Memory B cell (primary cell): Measurements from ENCODE around the gene REXO5.
"Not testable (repeated sequence)": the region's sequence is repeated elsewhere in the genome, so short reads cannot be mapped to it uniquely, and the experiment has no call there.

Experiments used
- ATAC-seq: fragments of 150-1000 bp; cut with Tn5 transposase; 2 replicates; pipeline ENCODE4 v1.10.0; 2021; ENCODE audit warnings: low read depth, mild to moderate bottlenecking, moderate library complexity
- DNase-seq, 2 donors: peaks; one replicate each; pipeline ENCODE4 v3.0.0; 2022; ENCODE audit warnings: low spot score in 2 of 2
- H3K27ac Mint-ChIP-seq: one replicate; pipeline ENCODE4 v1.8.0; 2022; ENCODE audit warnings: mild to moderate bottlenecking, moderate library complexity, mixed read lengths
- H3K27me3 Mint-ChIP-seq: one replicate; pipeline ENCODE4 v1.8.0; 2022; ENCODE audit warnings: mixed read lengths
- H3K36me3 Mint-ChIP-seq: one replicate; pipeline ENCODE4 v1.8.0; 2022; ENCODE audit warnings: mild to moderate bottlenecking, mixed read lengths
- H3K4me1 Mint-ChIP-seq: one replicate; pipeline ENCODE4 v1.8.0; 2022; ENCODE audit warnings: mixed read lengths
- H3K4me3 Mint-ChIP-seq: one replicate; pipeline ENCODE4 v1.8.0; 2022; ENCODE audit warnings: mild to moderate bottlenecking, moderate library complexity, mixed read lengths
- H3K9me3 Mint-ChIP-seq: one replicate; pipeline ENCODE4 v1.8.0; 2022; ENCODE audit warnings: mixed read lengths

REXO5 gene

DNA sequence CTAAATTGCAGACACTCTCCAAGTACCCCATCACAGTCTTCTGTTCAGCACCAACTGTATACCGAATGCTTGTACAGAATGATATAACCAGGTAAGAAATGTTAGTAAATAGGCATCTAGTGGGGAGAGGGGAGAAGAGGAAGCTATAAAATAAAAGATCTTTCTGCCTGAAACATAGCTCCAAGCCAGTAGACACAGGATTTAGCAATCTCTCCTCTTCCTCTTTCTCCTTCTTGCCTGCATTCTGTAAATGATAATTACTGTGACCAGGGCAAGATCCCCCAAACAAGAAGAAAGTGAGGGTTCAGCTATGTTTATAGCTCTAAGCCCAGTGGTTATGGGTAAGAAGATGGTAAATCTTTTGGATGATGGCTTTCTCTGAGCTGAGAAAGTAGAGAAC lies 24.6 kb upstream of the REXO5 start:
- no peaks in the 10 kb centered on the region for H3K4me1 Mint-ChIP-seq
- H3K36me3 Mint-ChIP-seq = no peaks in the 10 kb centered on the region
- H3K27ac Mint-ChIP-seq = peak overlapping the region; percentile 20
- no peaks in the 10 kb centered on the region for H3K27me3 Mint-ChIP-seq
- no peak overlapping the region for H3K4me3 Mint-ChIP-seq
- H3K9me3 Mint-ChIP-seq = no peaks in the 10 kb centered on the region
- no peak for DNase-seq
- no peak for ATAC-seq

DNA sequence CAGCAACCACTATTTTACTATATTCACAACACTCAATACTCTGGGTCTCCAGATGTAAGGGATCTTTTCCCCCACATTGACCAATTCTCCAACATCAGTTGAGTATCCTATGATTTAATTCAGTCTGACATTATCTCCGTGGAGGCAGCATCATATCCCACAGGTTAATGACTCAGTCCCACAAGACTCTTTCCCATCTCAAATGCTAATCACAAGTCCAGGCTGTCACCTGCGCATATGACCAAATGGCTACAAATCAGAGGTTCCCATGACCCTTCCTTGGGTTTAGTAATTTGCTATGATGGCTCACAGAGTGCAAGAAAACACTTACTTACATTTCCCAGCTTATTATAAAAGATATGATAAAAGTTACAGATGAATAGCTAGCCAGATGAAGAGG lies 23.9 kb upstream of the REXO5 start:
- no peak overlapping the region for H3K27ac Mint-ChIP-seq
- H3K36me3 Mint-ChIP-seq = no peaks in the 10 kb centered on the region
- H3K27me3 Mint-ChIP-seq = no peaks in the 10 kb centered on the region
- no peak for DNase-seq
- no peak for ATAC-seq
- no peaks in the 10 kb centered on the region for H3K4me1 Mint-ChIP-seq
- no peak overlapping the region for H3K4me3 Mint-ChIP-seq
- no peaks in the 10 kb centered on the region for H3K9me3 Mint-ChIP-seq

DNA sequence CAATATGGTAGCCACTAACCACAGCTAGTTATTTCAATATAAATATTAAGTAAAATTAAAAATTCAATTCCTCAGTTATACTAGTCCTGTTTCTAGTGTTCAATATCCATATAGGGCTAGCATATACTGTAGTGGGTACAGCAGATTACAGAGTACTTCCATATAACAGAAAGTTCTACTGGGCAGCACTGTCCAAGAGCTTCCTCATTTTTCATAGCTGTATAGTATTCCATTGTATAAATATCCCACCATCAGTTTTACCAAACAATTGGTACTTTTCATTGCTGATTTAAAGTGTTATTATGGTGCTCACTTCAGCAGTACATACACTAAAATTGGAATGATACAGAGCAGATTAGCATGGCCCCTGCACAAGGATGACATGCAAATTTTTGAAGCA lies 22.1 kb upstream of the REXO5 start:
- H3K4me1 Mint-ChIP-seq = no peaks in the 10 kb centered on the region
- H3K4me3 Mint-ChIP-seq = no peak overlapping the region
- H3K27me3 Mint-ChIP-seq = no peaks in the 10 kb centered on the region
- ATAC-seq = no peak
- H3K9me3 Mint-ChIP-seq = no peaks in the 10 kb centered on the region
- H3K27ac Mint-ChIP-seq = no peak overlapping the region
- H3K36me3 Mint-ChIP-seq = no peaks in the 10 kb centered on the region
- DNase-seq = no peak

DNA sequence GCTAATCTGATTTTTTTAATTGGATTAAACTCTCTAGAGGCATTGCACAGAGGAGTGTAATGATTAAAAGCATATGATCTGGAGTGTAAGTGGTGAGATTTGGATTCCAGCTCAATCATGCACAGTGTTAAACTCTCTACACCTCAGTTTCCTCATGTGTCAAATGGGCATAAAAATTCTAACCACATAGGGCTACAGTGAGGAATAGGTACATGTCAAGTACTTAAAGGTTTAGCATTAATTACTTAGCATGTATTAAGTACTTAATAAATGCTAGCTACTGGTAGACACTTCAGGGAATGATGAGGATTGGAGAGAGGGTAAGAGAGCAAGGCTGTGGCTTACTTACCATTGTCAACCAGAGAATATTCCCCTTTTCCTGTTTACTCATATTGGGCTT lies 17.2 kb upstream of the REXO5 start:
- Mint-ChIP-seq H3K4me3 (no peak overlapping the region), H3K9me3 (no peaks in the 10 kb centered on the region), H3K4me1 (no peaks in the 10 kb centered on the region), H3K27ac (no peak overlapping the region), H3K27me3 (no peaks in the 10 kb centered on the region), H3K36me3 (no peaks in the 10 kb centered on the region)
- DNase-seq = no peak
- ATAC-seq = no peak

DNA sequence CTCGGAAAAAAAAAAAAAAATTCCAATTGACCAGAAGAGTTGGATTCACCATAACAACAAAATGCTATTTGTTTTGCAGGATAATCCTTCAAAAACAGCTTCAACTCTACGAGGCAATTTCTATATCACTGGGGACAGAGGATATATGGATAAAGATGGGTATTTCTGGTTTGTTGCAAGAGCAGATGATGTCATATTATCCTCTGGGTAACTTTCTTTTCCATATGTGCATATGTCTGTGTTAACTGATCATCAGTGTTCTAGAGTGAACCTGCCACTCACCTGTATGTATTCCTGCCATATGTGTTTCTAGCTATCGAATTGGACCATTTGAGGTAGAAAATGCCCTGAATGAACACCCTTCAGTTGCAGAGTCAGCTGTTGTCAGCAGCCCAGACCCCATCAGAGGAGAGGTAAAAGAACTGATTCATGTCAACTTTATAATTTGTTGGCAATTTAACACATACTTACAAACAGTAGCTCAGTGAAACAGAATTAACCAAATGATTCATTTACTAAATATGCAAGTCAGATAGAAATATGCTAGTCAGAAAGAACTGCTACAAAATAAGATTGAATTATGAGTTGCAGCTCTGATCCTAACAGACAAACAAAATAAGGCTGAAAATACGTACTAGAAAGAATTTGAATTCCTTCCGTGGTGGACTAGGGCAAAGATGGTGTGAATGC lies 14.3 kb upstream of the REXO5 start:
- H3K27me3 Mint-ChIP-seq = no peaks in the 10 kb centered on the region
- no peak overlapping the region for H3K27ac Mint-ChIP-seq
- ATAC-seq (no peak), DNase-seq (no peak)
- no peaks in the 10 kb centered on the region for H3K4me1 Mint-ChIP-seq
- no peaks in the 10 kb centered on the region for H3K36me3 Mint-ChIP-seq
- no peaks in the 10 kb centered on the region for H3K9me3 Mint-ChIP-seq
- no peak overlapping the region for H3K4me3 Mint-ChIP-seq

DNA sequence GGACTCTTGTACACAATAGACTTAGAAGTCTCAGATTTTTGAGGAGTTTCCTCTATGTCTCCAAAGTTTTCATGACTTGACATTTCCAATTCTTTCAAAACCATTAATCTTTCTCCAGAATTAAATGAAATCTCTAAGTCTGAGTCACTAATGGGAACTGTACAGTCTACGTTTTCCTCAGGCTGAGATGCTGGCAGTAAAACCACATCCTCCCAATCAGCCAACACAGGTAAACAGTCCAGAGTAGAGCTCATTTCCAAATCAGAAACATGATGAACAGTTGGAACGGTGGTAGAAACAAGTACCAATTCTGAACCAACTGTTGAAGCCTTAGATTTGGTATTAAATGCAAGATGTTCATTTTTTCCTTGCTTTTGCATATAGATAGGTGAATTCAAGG lies 8.0 kb upstream of the REXO5 start:
- H3K4me3 Mint-ChIP-seq = no peak overlapping the region
- no peaks in the 10 kb centered on the region for H3K27me3 Mint-ChIP-seq
- H3K9me3 Mint-ChIP-seq = no peaks in the 10 kb centered on the region
- H3K4me1 Mint-ChIP-seq = no peaks in the 10 kb centered on the region
- no peaks in the 10 kb centered on the region for H3K36me3 Mint-ChIP-seq
- ATAC-seq (no peak), DNase-seq (no peak)
- H3K27ac Mint-ChIP-seq = no peak overlapping the region

DNA sequence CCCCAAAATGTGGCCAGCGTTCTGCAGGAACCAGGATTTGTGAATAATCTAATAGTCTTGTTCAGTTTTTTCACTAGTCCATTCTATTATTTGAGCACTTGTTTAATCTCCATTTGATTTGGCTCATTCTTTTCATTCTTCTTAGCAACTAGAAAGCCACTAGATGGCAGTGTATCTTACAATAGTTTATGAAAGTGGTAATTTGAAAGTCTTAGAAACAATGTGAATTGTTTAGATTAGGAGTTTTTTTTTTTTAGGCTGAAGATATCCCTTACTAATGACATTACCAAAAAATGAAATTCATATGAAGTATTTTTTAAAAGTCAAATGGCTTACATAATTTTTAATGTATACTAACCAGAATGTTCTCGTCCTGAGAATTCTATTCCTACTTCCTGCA lies 6.7 kb upstream of the REXO5 start:
- DNase-seq (peak in 1 of 2 donors; percentile 21), ATAC-seq (no peak)
- Mint-ChIP-seq H3K36me3 (no peaks in the 10 kb centered on the region), H3K4me3 (no peak overlapping the region), H3K4me1 (no peaks in the 10 kb centered on the region), H3K27me3 (no peaks in the 10 kb centered on the region), H3K9me3 (no peaks in the 10 kb centered on the region), H3K27ac (no peak overlapping the region)

DNA sequence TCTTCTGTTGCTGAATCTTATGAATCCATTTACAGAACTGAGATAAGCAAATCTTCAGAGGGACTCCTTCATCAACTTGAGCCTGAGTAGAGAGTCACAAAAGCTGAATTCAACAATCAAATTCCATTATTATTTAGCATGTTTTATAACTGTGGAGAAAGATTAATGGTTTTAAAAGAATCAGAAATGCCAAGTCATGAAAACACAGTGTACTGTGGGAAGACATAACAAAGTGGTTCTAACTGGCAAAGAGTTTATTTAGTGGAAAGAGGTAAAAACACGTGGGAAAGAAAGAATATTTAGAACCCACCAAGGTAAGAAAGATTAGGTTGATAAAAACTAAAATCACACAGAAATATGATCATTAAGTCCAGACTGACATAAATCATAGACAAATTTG lies 5.0 kb upstream of the REXO5 start:
- Mint-ChIP-seq H3K4me1 (peaks cover 3% of the 10 kb centered on the region), H3K9me3 (no peaks in the 10 kb centered on the region), H3K4me3 (no peak overlapping the region), H3K27ac (no peak overlapping the region), H3K27me3 (no peaks in the 10 kb centered on the region), H3K36me3 (no peaks in the 10 kb centered on the region)
- ATAC-seq (no peak), DNase-seq (no peak)

DNA sequence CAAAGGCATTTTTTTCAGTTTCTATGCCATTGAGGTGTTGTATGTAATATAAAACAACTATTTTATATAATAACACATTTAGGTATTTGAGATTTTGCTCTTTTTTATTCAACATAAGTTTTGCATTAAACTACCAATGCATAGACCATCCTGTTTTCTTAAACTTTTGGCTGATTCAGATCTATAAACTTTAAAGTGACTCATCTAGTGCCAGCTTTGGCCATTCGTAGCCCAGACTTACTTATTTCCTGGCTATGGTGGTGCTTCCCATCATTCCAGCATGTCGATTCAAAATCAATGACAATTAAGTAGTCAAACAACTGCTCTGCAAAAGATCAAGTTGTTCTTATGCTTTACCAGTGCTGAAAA lies 3.2 kb upstream of the REXO5 start:
- Mint-ChIP-seq H3K27me3 (no peaks in the 10 kb centered on the region), H3K27ac (no peak overlapping the region), H3K4me3 (no peak overlapping the region), H3K4me1 (peaks cover 8% of the 10 kb centered on the region), H3K36me3 (no peaks in the 10 kb centered on the region), H3K9me3 (no peaks in the 10 kb centered on the region)
- DNase-seq (no peak), ATAC-seq (no peak)

DNA sequence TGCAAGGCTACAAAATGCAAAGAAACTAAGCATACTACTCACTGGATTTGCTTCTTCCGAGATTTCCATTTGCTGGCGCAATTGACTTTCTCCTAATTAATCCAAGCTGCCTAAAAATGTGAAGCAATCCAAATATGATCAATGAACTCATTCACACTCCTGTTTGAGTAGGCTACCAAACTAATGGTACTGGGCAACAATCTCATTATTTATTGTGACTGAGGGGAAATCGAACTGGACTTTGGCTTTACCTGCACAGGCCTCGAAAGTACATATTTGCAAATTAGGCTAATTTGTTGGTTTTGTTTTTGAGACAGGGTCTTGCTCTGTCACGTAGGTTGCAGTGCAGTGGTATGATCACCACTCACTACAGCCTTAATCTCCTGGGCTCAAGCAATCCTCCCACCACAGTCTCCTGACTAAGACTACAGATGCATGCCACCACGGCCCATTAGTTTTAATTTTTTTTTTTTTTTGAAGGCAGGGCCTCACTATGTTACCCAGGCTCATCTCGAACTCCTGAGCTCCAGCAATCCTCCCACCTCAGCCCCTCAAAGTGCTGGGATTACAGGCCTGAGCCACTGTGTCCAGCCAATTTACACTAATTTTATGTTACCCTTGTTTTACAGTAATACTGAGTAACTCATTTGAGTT lies 2.6 kb upstream of the REXO5 start:
- no peaks in the 10 kb centered on the region for H3K27me3 Mint-ChIP-seq
- peaks cover 8% of the 10 kb centered on the region for H3K4me1 Mint-ChIP-seq
- H3K36me3 Mint-ChIP-seq = no peaks in the 10 kb centered on the region
- no peak for ATAC-seq
- H3K9me3 Mint-ChIP-seq = no peaks in the 10 kb centered on the region
- no peak overlapping the region for H3K27ac Mint-ChIP-seq
- H3K4me3 Mint-ChIP-seq = no peak overlapping the region
- DNase-seq = no peak

DNA sequence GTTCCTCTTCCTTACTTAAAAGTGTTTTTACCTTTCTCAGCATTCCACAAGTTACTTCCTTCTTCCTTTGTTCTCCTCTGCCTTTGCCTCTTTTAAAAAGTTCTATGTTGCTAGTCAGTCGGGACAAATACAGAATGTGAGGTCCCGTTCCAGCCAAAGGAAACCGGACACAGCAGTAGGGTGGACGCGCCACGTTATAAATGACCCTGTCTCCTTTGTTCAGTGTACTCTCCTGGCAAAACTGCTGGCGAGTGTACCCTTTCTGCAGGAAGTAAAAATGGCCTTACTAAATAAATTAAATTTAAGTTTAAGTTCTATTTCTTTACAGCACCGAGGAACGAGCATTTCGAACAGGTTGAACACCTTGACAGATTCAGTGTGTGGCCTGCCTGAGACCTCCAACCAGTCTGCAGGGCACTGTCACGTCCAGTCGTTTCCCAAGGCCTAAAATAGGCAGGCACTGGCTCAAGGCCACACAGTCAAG lies 601 bp upstream of the REXO5 start:
- not testable (repeated sequence) for H3K9me3 Mint-ChIP-seq, H3K27ac Mint-ChIP-seq, H3K4me1 Mint-ChIP-seq, H3K36me3 Mint-ChIP-seq, DNase-seq, ATAC-seq, H3K27me3 Mint-ChIP-seq
- H3K4me3 Mint-ChIP-seq = peak overlapping the region; percentile 93

DNA sequence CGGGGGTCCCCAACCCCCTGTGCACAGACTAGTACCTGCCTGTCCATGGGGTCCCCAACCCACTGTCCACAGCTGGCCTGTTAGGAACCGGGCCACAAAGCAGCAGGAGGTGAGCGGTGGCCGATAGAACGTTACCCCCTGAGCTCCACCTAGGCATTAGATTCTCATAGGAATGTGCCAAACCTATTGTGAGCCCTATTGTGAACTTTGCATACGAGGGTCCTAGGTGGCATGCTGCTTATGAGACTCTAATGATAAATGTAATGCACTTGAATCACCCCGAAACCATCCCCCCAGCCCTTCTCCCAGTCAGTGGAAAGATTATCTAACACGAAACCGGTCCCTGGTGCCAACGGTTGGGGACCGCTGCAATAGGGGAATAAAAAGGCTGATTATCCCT lies 1.5 kb downstream of the REXO5 start:
- H3K27ac Mint-ChIP-seq = no peak overlapping the region
- DNase-seq (no peak), ATAC-seq (no peak)
- H3K4me3 Mint-ChIP-seq = peak overlapping the region; percentile 56
- no peaks in the 10 kb centered on the region for H3K27me3 Mint-ChIP-seq
- H3K9me3 Mint-ChIP-seq = no peaks in the 10 kb centered on the region
- peaks cover 8% of the 10 kb centered on the region for H3K4me1 Mint-ChIP-seq
- no peaks in the 10 kb centered on the region for H3K36me3 Mint-ChIP-seq

DNA sequence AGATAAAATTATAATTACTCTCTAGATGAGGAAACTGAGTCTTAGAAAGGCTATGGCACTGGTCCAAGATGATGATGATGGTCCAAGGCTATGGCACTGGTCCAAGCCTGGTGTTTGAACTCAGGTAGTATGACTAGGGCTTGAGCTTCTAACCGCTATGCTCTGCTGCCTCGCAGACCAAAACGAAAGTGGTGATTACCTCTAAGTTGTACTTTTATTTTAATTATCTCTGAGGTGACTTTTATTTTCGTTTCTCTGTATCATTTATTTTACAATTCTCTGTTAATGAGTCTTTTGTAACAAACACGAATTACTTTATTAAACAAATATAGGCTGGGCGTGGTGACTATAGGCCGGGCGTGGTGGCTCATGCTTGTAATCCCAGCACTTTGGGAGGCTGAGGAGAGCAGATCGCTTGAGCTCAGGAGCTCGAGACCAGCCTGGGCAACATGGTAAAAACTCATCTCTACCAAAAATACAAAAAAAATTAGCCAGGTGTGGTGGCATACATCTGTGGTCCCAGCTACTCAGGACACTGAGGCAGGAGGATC lies 5.6 kb downstream of the REXO5 start:
- no peaks in the 10 kb centered on the region for H3K27me3 Mint-ChIP-seq
- ATAC-seq (no peak), DNase-seq (no peak)
- no peak overlapping the region for H3K27ac Mint-ChIP-seq
- no peaks in the 10 kb centered on the region for H3K36me3 Mint-ChIP-seq
- H3K9me3 Mint-ChIP-seq = no peaks in the 10 kb centered on the region
- peaks cover 5% of the 10 kb centered on the region for H3K4me1 Mint-ChIP-seq
- no peak overlapping the region for H3K4me3 Mint-ChIP-seq

DNA sequence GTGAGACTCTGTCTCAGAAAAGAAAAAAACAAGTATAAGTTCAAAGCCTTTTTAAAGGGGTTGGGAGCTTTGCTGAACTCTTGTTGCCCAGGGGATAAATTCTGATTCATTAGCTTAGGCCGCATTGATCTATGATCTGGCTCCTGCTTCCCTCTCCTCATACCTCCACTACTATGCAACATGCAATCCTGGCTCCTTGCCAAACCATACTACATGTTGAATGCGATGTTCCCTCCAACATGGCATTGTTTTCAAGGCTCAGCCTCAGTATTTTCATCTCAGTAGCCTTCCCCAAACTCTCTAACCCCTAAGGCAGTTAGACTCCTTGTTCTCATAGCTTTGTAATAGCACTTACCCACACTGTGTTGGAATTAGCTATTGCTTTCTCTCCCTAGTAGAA lies 6.2 kb downstream of the REXO5 start:
- no peak for DNase-seq
- no peak for ATAC-seq
- no peaks in the 10 kb centered on the region for H3K9me3 Mint-ChIP-seq
- H3K27ac Mint-ChIP-seq = no peak overlapping the region
- no peaks in the 10 kb centered on the region for H3K36me3 Mint-ChIP-seq
- peaks cover 2% of the 10 kb centered on the region for H3K4me1 Mint-ChIP-seq
- no peak overlapping the region for H3K4me3 Mint-ChIP-seq
- no peaks in the 10 kb centered on the region for H3K27me3 Mint-ChIP-seq

DNA sequence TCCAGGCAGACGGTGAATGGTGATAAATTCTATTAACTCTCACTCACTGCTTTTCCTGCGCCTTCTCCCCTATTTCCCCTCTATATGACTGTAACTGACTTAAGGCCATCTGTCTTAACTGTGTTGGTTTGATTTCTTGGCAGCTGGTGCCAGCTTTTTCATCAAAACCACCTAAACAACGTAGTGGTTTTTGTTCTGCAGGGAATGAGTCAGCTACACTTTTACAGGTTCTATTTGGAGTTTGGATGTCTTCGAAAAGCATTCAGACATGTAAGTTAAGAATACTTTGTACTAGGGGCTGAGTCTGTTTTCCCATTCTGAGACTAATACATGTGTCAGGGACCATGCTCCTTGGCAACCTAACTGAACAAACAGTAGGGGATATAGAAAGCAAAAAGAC lies 8.5 kb downstream of the REXO5 start:
- H3K27ac Mint-ChIP-seq = no peak overlapping the region
- H3K4me3 Mint-ChIP-seq = no peak overlapping the region
- no peaks in the 10 kb centered on the region for H3K27me3 Mint-ChIP-seq
- no peaks in the 10 kb centered on the region for H3K4me1 Mint-ChIP-seq
- DNase-seq (no peak), ATAC-seq (no peak)
- no peaks in the 10 kb centered on the region for H3K36me3 Mint-ChIP-seq
- no peaks in the 10 kb centered on the region for H3K9me3 Mint-ChIP-seq
